M059J (cell line): ENCODE results near the gene NOS1. TPM values are rescaled to one million over a fixed set of nuclear protein-coding genes. Genes with fewer than 3 reads are reported as not detected.
"Not testable (repeated sequence)": the region's sequence is repeated elsewhere in the genome, so short reads cannot be mapped to it uniquely, and the experiment has no call there.

Experiments used
- DNase-seq: peaks from one replicate; pipeline ENCODE4 v3.0.0-alpha.2; 2012; ENCODE audit warnings: low read depth
- total RNA-seq: library from RNA; depleted of rRNA; stranded (reverse); fragments of >200 nt; shearing (Covaris generic); gene quantifications from 2 replicates; pipeline ENCODE4 v1.2.3, GENCODE V29; 2014

Gene NOS1
- total RNA-seq, 1 experiment from 2014 or later, result not detected

DNA sequence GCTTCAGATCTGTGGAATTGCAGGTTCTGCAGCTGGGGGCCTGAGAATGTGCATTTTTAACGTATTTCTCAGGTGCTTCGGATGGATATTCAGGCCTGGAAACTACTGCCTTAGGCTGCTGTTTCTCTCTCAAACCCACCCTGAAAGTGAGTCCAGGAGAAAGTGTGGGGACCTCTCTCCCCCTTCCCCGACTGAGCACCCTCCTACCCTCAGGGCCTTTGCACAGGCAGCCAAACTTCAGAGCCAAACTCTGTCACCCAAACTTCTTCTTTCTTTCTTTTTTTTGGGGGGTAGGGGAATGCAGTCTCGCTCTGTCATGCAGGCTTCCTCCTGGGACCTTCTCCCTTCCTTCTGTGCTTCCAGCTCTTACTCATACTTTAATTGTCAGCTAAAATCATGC, 88.7 kb downstream of the NOS1 start:
- DNase-seq, result no peak

DNA sequence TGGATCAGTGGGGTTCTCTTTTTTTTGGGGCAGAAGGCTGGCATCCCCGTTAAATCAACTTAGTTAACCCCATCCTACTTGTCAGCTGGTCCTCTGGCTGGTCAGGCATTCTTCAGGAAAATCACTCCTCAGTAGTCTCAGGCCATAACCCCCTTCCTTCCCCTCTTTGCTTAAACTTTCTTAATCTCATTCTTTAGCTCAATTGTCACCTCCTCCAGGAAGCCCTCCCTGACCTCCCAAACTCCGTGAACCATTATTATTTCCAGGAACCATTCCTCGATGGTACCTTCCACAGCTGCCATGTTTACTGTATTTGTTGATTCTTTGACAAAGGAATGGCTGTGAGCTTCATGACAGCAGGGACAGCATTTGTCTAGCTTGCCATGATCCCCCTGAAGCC, 98.7 kb downstream of the NOS1 start:
- no peak for DNase-seq

DNA sequence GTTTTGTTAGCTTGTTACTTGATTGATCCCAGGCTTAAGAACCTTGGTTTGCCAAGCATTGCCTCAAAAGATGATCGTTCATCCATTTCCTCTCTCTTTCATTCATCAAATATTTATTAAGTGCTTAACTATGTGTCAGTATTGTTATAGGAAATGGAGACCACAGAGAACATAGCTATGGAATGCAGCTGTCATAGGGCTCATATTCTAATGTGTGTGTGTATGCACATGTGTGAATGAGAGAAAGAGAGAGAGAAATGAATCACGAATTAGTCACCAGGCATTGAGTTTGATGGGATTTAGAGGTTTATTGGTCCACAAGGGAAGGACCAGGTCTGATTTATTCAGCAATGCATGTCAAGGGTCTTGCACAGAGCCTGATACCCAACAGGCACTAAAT, 100.2 kb downstream of the NOS1 start:
- DNase-seq, result peak; percentile 68

DNA sequence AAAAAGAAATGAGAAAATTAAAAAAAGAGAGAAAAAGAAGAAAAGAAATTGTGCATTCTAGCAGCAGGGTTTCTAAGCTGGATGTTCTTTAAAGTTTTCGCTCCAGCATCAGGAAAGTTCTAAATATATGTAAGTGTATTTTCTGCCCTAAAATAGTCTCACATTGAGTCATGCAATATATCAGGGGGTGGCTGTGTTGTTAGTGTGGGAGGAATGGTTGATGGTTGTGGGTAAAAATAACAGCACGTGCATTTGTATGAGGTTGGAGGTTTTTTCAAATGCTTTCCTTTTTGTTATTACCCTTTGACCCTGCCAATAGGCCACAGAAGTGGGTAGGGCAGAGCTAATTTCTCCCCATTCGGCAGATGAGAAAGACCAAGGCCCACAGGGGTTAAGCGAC, 106.0 kb downstream of the NOS1 start:
- no peak for DNase-seq

DNA sequence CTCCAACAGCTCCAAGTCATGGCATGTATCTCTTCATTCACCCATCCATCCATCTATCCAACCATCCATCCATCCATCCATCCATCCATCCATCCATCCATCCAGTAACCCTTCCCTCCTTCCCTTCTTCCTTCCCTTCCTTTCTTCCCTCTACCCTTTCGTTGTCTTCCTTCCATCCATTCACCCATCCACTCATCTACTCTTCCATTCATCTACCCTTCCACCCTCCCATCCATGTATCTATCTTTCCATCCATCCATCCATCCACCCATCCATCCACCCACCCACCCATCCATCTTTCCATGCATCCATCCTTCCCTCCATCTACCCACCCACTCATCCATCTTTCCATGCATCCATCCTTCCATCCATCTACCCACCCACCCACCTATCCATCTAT, 117.9 kb downstream of the NOS1 start:
- no peak for DNase-seq

DNA sequence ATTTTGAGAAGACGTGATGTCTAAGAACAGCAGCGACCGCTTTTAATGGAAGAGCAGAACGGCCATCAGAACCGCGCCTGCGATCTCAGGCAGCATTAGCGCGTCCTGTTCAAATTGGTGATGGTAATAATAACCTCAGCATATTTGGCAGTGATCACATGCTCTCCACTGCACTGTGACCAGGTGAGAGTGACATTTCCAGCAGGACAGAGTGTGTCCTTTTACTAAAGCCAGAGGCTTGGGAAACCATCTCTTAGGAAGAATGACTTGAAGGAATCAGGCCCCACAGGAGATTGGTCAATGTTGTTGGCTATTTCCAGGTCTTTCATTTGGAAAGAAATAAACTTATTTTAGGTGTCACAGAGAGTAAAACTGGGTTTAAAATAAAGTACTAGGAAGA, 119.7 kb downstream of the NOS1 start:
- DNase-seq, result no peak

DNA sequence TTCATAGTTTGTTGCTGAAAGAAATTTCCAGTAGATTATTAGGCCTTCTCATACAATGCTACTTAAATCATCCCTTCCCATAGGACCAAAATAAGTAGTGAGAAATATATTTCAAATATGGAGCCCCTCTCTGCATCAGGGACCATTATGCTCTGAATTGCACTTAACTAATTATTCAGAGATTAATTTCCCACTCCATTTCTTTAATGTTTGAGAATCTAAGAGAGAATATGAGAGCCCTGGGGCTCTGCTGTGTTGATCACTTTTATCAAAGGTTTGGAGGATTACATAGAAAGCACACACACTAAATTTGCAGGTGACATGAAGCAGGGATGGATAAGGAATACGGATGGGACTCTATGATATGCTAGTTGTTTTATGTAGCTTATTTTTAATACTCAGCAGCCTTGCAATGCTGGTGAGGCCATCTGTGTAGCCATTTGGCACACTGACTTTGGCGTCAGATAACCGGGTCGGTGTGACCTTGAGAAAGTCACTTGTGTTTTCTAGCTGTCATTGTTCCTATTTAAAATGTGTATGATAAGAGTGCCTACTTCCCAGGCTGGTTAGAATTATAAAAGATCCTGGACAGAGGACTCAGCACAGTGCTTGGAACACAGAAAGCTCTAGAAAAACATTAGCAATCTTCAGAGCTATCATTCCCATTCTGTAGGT, 121.2 kb downstream of the NOS1 start:
- DNase-seq, result no peak

DNA sequence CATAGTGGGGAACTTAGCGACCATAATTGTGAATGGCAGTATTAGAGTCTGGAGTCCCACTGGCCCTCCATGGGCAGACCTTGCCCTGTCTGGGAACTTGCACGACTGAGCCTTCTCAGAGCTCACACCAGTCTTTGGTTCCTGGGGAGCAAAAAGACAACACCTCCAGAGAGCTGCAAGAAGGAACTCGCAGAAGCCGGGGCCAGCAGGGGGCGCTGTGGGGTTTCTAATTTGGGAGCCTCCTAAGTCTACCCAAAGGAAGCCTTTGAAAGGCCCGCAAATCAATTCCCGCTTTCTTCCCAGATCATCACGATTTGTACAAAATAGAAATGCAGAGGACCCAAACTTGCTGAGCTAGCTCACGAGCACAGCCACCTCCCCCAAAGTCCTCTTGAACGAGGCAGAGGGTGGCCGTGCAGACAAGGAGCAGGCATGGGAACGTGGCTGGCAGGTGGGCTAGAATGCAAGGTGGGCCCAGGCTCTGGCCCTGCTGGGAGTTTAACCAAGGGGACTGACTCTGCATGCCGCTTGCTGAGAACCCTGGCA, 124.9 kb downstream of the NOS1 start:
- DNase-seq, result peak; percentile 57

DNA sequence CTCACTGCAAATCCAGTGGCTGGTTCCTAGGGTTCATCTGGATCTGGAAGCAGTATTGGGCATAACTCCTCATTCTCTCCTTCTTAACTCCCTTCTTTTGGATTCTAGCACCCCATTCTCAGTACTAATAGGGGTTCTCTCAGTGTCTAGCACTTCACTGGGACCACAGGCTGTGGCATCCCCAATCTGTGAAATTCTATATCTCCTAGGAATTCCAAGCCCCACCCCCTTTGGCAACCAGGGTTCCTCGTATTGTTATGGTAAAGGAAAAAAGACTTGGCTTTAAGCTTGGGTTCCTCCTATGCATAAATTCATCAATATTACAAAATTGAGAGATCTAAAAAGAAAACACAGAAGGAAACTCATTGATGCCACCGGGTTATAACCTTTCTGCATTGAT, 126.2 kb downstream of the NOS1 start:
- DNase-seq, result no peak

DNA sequence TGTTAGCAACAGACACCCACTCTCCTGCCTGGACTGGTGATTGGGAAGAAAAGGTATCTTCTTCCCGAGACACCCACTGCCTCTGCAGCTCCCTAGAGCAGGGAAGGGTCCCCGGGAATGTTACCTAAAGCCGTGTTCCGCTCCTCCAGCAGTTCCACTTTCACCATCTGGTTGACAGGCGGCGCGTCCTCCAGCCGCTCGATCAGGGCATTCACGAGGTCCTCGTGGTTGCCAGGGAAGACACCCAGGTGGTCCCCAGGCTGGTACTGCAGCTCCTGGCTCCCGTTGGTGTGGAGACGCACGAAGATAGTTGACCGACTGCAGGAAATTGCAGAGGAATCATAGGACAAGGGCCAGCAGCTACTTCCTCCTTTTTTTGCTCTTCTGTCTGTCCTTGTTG, 127.0 kb downstream of the NOS1 start:
- no peak for DNase-seq

DNA sequence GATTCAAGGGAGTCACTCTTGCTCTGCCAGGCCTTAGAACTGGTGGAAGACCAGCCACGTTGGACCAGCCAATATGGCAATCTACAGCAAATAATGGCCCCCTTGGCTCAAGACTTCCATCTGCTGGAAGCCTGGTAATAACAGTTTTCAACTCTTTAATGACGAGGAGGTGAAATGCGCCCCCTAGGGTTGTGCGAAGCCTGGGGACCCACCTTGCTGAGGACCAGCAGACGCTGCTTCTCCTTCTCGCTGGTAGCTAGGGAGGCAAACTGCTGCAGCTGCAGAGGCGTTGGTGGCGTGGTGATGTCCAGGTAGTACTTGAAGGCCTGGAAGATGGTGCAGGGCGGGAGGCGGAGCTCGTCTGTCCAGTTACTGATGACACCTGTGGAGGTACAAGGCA, 129.7 kb downstream of the NOS1 start:
- no peak for DNase-seq

DNA sequence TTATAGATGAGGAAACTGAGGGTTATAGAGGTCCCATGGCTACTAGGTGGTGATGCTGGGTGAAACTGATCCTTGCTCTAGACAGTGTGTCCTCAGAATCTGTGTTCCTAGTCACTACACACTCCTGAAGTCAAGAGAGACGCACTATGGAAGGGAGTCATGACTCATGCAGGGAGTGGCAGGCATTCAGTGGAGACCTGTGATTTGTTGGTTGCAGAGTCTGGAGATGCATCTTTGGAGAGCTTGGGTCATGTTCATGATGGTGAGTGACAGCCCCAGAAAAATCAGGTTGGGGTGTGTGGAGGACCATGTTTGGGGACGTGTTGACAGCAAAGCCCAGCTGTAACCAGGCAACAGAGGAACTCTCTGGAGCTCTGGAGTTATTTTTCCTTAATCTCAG, 133.2 kb downstream of the NOS1 start:
- peak; percentile 35 for DNase-seq

DNA sequence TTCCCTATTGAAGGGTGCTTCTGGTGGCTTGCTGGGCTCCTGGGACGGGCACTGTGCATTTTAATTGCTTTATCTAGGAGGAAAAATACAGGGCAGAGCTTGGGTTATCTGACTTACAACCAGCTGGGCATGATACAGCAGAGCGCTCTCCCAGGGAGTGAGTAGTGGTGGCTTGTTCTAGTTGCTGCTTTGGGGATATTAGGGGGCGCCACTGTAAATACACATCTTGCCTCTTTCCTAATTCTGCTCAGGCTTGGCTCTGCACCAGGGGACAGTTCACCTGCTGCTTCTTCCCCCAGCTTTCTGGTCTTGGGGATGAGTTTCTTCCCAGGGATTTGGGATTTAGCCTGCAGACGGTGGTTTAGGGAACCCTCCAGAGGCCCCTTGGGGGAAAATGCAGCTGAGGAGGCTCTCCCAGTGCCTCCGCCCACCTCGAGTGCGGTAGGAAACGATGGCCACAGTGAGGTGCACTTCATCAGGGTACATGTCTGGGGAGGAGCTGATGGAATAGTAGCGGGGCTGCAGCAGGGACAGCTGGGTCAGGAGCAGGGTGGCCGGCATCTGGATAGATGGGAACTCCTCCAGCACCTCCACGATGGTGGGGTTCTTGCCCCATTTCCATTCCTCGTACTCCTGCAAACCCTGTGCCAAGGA, 134.3 kb downstream of the NOS1 start:
- DNase-seq, result no peak

DNA sequence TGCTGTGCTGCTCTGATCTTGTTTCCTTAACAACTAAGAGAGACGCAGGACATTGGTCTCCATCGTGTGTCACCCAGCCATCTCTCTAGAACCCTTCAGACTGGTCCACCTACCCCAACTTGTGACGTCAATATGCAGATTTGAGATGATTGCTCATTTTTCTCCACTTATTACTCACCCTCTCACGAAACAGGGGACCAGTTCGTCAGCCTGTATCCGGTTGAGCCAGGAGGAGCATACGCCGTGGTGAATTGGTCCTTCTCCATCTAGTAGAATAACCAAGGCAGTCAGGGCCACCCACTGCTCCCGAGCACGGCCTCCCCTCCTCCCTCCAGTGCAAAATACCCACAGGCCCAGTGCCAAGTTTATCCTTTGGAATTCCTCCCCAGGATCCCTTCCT, 134.9 kb downstream of the NOS1 start:
- no peak for DNase-seq

DNA sequence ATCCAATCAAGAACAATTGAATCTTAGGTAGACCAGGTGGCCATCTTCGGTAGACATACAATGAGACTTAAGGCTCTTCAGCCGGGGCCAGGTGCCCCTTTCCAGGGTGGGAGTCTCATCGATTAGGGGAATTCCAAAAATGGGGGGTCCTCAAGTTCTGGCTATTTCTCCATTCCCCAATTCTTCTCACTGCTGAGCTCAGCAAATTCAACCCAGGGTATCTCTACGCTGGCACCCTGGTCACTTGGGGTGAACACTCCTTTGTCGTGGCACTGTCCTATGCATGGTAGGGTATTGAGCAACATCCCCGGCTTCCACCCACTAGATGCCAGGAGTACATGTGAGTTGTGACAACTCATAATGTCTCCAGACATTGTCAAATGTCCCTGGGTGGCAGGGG, 136.2 kb downstream of the NOS1 start:
- no peak for DNase-seq

DNA sequence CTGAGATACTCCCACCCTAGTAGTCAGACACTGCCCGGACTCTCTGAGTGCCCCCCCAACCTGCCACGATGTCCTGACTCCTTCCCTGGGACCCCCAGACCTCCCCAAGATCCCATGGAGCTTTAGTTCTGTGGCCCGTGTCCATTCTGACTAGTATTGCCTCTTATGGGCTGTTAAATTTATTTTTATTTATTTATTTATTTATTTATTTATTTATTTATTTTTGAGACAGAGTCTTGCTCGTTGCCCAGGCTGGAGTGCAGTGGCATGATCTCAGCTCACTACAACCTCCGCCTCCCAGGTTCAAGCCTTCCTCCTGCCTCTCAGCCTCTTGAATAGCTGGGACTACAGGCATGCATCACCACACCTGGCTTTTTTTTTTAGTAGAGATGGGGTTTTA, 140.5 kb downstream of the NOS1 start:
- DNase-seq, result not testable (repeated sequence)

DNA sequence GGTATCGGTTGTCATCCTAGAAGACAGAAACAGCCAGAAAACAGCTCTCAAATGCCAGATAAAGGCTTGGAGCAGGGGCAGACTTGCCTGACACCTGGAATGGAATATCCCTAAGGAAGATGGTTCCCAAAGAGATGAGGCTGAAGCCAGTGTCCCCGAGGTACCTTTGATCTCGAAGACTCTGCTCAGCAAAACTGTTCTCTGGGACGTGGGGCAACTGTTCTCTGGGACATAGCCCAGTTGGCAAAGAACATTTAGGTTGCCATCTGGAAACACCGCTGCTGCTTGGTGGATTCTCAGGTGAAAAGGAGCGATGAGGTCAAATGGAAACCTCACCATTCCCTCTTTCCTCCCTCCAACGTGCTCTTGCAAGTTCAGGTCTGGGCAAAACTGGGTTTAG, 143.3 kb downstream of the NOS1 start:
- no peak for DNase-seq

DNA sequence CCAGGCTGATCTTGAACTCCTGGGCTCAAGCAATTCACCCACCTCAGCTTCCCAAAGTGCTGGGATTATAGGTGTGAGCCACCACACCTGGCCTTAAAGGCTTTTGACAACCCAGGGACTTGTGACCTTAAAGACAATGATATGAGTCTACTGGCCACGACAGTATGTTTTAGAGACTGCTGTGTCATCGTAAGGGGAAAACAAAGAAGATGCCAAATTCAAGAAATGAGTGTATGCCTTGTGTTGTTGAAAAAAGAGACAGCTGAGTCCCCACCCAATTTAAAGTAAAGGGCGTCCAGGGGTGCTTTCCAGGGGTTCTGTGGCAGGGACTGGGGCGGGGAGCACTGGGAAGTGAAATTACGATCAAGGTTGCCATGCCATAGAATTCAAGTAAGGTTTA, 144.7 kb downstream of the NOS1 start:
- no peak for DNase-seq

DNA sequence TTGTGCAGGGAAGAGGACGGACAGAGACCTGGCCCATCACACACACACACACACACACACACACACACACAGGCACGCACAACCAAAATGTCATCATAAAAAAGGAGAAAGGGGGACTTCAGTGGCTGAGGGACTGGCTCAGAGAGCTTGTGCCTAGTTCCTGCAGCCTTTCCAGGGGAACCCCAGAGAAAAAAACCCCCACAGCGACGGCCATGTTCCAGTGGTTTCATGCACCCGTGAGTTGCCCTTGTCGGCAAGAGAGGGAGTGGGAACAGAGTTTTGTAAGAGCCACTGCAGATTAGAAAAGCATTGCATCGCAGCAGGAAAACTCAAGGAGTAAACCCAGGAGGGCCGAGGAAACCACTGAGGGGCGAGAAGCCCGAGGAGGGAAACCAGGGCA, 146.6 kb downstream of the NOS1 start:
- DNase-seq, result no peak

DNA sequence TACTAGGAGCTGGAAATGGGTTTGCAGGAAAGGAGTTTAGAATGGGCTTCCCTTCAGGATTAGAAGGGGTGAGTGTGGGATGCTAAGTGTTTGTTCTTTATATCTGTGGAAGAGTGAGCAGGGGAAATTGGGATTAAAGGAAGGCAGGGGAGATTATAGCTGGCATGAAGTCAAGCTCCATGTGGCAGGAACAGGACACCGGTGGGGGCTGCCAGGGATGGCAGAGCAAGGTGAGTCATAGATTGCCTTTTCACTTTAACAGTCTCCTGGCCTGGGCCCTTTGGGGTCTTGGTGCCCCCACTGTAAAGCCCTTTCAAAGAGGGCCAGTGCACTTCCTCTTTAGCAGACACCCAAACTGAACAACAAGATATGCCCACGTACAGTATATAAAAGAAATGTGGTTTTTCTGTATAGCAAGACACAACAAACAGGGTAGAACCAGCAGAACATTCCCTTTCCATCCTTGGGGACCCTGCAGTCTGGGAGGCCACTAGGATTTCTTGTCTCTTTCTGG, 148.1 kb downstream of the NOS1 start:
- DNase-seq, result no peak

DNA sequence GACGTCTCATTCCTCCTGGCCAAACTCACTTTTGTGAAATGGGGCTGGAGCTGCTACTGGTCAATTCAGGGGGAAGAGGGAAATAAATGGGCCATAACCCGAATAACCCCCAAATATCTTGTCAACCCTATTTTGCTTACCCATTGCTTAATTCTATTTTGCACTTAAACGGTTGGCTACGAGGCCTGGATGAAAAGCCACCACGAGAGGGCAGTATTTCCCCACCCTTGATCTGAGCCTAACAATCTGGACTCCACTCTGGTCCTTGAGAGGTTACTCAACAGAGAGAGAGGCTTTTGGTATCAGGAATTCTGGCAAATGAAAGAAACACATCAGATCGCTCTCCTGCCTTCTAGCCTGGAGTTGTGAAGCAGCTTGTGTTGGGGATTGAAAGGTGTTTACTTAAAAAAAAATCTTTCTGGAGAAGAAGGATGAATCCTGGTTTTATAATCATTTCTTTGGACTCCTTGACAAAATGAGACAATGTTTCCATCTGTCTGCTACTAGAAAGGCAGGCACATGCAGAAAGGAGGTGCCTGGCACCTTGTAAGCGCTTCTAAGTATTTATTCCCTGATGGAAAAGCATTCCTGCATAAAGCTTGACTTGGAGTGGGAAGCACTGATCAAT, 148.7 kb downstream of the NOS1 start:
- peak; percentile 62 for DNase-seq

DNA sequence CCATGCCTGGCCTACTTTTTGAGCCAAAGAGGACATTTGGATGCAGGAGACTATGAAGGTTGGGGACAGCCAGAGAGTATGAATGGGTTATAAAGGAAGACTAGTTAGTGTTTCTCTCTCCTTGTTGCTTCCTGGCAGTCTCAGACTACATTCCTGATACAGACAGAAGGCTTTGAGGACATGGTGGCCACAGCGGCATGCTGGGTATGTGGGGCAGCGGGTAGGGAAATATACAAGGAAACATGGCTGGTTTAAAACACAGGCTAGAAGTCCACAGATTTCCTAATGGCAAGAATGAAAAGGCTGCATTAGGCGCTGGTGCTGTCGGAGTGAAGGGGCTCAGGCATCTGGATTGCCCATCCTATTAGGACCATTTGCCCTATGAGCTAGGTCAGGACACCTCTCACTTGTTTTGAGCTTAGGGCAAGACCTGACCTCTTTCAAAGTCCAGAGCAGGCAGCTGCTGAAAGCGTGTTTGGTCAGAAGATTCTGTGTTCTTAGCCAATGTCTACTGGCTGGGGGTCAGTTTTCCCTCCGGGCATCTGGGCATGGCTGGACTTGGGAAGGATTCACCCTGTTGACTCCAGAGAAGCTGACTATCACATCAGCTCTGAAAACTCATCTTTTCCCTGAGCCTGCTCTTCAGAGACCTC, 151.0 kb downstream of the NOS1 start:
- no peak for DNase-seq
